Uterine smooth muscle cell (primary cell): ENCODE results near the gene MAGED2. TPM values are rescaled to one million over a fixed set of nuclear protein-coding genes. Genes with fewer than 3 reads are reported as not detected.

Source experiments
- total RNA-seq: library from RNA; depleted of rRNA; stranded (reverse); fragments of >200 nt; gene quantifications from 2 replicates; pipeline ENCODE4 v1.2.3, GENCODE V29; 2014

The MAGED2 gene
- total RNA-seq: 170 and 311 TPM in 2 replicates

GRCh38 chrX:54807524-54808108 is at the start of gene MAGED2:
Gene MAGED2, plus strand, starts transcription at chrX:54807745. Its CDS starts 1,587 bp downstream, at chrX:54809332.

GRCh38 chrX:54798137-54798536 is 9.4 kb upstream of the MAGED2 start, which contains the start of gene ITIH6:
Gene ITIH6, minus strand, starts transcription at chrX:54798255. Its CDS starts 45 bp downstream, at chrX:54798210.

Other genes starting within 250 kb of the MAGED2 start
- not detected in 2 replicates for gene ITIH6, start 9.5 kb upstream of the MAGED2 start, total RNA-seq
- 6.8 and 20.1 TPM in 2 replicates for gene TRO, start 113.1 kb downstream of the MAGED2 start, total RNA-seq
- gene PFKFB1, start 186.4 kb downstream of the MAGED2 start, total RNA-seq: 0.11 TPM in 1 of 2 replicates, not detected in the other
- gene APEX2, start 192.6 kb downstream of the MAGED2 start, total RNA-seq: 5.7 and 7.4 TPM in 2 replicates
- gene ALAS2, start 223.2 kb downstream of the MAGED2 start, total RNA-seq: not detected in 2 replicates